DOHH2 (cell line): Measurements from ENCODE around the gene HIVEP1.

Experiments used
- H3F3A ChIP-seq: fragments of 200-600 bp; sonication (generic), shearing (Covaris generic); 2 replicates; pipeline ENCODE4 v1.6.0; 2016; ENCODE audit warnings: antibody characterized with exemption, mild to moderate bottlenecking; ENCODE audit not compliant: control insufficient read depth, insufficient read depth
- H3K27ac ChIP-seq: fragments of 200-600 bp; sonication (generic); 2 replicates; pipeline ENCODE4 v1.5.1; 2014; ENCODE audit warnings: low read depth, mild to moderate bottlenecking, low read length, moderate library complexity
- H3K27me3 ChIP-seq: fragments of 200-600 bp; sonication (generic); 2 replicates; pipeline ENCODE4 v1.6.1; 2014; ENCODE audit warnings: mild to moderate bottlenecking, low read length, mixed read lengths; ENCODE audit not compliant: control insufficient read depth
- H3K36me3 ChIP-seq: fragments of 200-600 bp; sonication (generic); 2 replicates; pipeline ENCODE4 v1.6.1; 2014; ENCODE audit warnings: mild to moderate bottlenecking, low read length, moderate library complexity, mixed read lengths; ENCODE audit not compliant: control insufficient read depth
- H3K4me1 ChIP-seq: fragments of 200-600 bp; sonication (generic); 2 replicates; pipeline ENCODE4 v1.6.1; 2014; ENCODE audit warnings: mild to moderate bottlenecking, low read length, mixed read lengths; ENCODE audit not compliant: control insufficient read depth
- H3K4me2 ChIP-seq: fragments of 200-600 bp; sonication (generic); 2 replicates; pipeline ENCODE4 v1.6.0; 2014; ENCODE audit warnings: mild to moderate bottlenecking, low read length, moderate library complexity
- H3K4me3 ChIP-seq: fragments of 200-600 bp; sonication (generic); 2 replicates; pipeline ENCODE4 v1.5.1; 2014; ENCODE audit warnings: mild to moderate bottlenecking, low read length, mixed read lengths
- H3K79me2 ChIP-seq: fragments of 200-600 bp; sonication (generic); 2 replicates; pipeline ENCODE4 v1.6.1; 2014; ENCODE audit warnings: mild to moderate bottlenecking, low read length, mixed read lengths; ENCODE audit not compliant: control insufficient read depth
- H3K9me2 ChIP-seq: fragments of 200-600 bp; sonication (generic); replicated peaks from 2 replicates; pipeline ENCODE4 v1.6.1; 2014; ENCODE audit warnings: mild to moderate bottlenecking, low read length, mixed read lengths; ENCODE audit not compliant: control insufficient read depth
- H3K9me3 ChIP-seq: fragments of 200-600 bp; sonication (generic); 2 replicates; pipeline ENCODE4 v1.6.1; 2014; ENCODE audit warnings: antibody characterized with exemption, low read length, mixed read lengths; ENCODE audit not compliant: control insufficient read depth, insufficient read depth
- H4K20me1 ChIP-seq: fragments of 200-600 bp; sonication (generic); 2 replicates; pipeline ENCODE4 v1.6.0; 2014; ENCODE audit warnings: low read depth, mild to moderate bottlenecking, antibody characterized with exemption, low read length, moderate library complexity; ENCODE audit not compliant: control insufficient read depth, insufficient read depth
- CTCF ChIP-seq: fragments of 200-600 bp; sonication (generic); IDR thresholded peaks from one replicate; pipeline ENCODE4 v1.5.1; 2014; ENCODE audit warnings: antibody characterized with exemption, mild to moderate bottlenecking, low read depth, low read length; ENCODE audit not compliant: poor library complexity, severe bottlenecking
- EZH2phosphoT487 ChIP-seq: fragments of 200-600 bp; sonication (generic); IDR thresholded peaks from 2 replicates; pipeline ENCODE4 v1.6.1; 2017; ENCODE audit warnings: borderline replicate concordance, mild to moderate bottlenecking, antibody characterized with exemption, low read length, moderate library complexity, mixed read lengths

Gene HIVEP1

GRCh38 chr6:12022481-12022880 lies 10.4 kb downstream of the HIVEP1 start:
- H3K79me2 ChIP-seq: peaks cover 64% of the 10 kb centered on the region
- H3K4me3 ChIP-seq: no peak overlapping the region
- no peaks in the 10 kb centered on the region for H3F3A ChIP-seq
- no peaks in the 10 kb centered on the region for H3K9me3 ChIP-seq
- no peaks in the 10 kb centered on the region for H3K4me1 ChIP-seq
- TF ChIP-seq CTCF (no peak), EZH2phosphoT487 (no peak)
- no peak overlapping the region for H3K4me2 ChIP-seq
- no peaks in the 10 kb centered on the region for H3K27me3 ChIP-seq
- H3K9me2 ChIP-seq: no peaks in the 10 kb centered on the region
- no peaks in the 10 kb centered on the region for H4K20me1 ChIP-seq
- H3K36me3 ChIP-seq: peaks cover 40% of the 10 kb centered on the region
- H3K27ac ChIP-seq: no peak overlapping the region

- Histone ChIP-seq H3K27me3 (no peaks in the 10 kb centered on the region), H3K9me2 (no peaks in the 10 kb centered on the region), H3K79me2 (peaks cover 69% of the 10 kb centered on the region), H3K9me3 (no peaks in the 10 kb centered on the region), H3F3A (no peaks in the 10 kb centered on the region), H4K20me1 (no peaks in the 10 kb centered on the region), H3K27ac (no peak overlapping the region), H3K4me1 (no peaks in the 10 kb centered on the region), H3K4me3 (no peak overlapping the region), H3K4me2 (no peak overlapping the region), H3K36me3 (peaks cover 40% of the 10 kb centered on the region)
- TF ChIP-seq EZH2phosphoT487: no peak
Observed at GRCh38 chr6:12022953-12023388, 10.9 kb downstream of the HIVEP1 start.

GRCh38 chr6:12024216-12024615 lies 12.1 kb downstream of the HIVEP1 start:
- no peak overlapping the region for H3K4me2 ChIP-seq
- H3K79me2 ChIP-seq: peaks cover 79% of the 10 kb centered on the region
- H3K27ac ChIP-seq: no peak overlapping the region
- H3K4me3 ChIP-seq: no peak overlapping the region
- H3F3A ChIP-seq: no peaks in the 10 kb centered on the region
- TF ChIP-seq EZH2phosphoT487 (no peak), CTCF (no peak)
- no peaks in the 10 kb centered on the region for H3K4me1 ChIP-seq
- no peaks in the 10 kb centered on the region for H3K27me3 ChIP-seq
- H4K20me1 ChIP-seq: no peaks in the 10 kb centered on the region
- peaks cover 36% of the 10 kb centered on the region for H3K36me3 ChIP-seq
- no peaks in the 10 kb centered on the region for H3K9me2 ChIP-seq
- no peaks in the 10 kb centered on the region for H3K9me3 ChIP-seq

GRCh38 chr6:12024699-12025434 lies 12.8 kb downstream of the HIVEP1 start:
- H3K27ac ChIP-seq: no peak overlapping the region
- peaks cover 33% of the 10 kb centered on the region for H3K36me3 ChIP-seq
- H3K27me3 ChIP-seq: no peaks in the 10 kb centered on the region
- H4K20me1 ChIP-seq: no peaks in the 10 kb centered on the region
- TF ChIP-seq EZH2phosphoT487 (no peak), CTCF (no peak)
- H3F3A ChIP-seq: no peaks in the 10 kb centered on the region
- H3K9me3 ChIP-seq: no peaks in the 10 kb centered on the region
- H3K9me2 ChIP-seq: no peaks in the 10 kb centered on the region
- peaks cover 84% of the 10 kb centered on the region for H3K79me2 ChIP-seq
- no peaks in the 10 kb centered on the region for H3K4me1 ChIP-seq
- H3K4me3 ChIP-seq: no peak overlapping the region
- H3K4me2 ChIP-seq: no peak overlapping the region
